Upper lobe of right lung (tissue), 1 donor: ENCODE results near the gene KPNB1. TPM values are rescaled to one million over a fixed set of nuclear protein-coding genes. Genes with fewer than 3 reads are reported as not detected.

ENCODE experiments used
- ATAC-seq: fragments of 200-7000 bp; cut with Tn5 transposase; one replicate; pipeline ENCODE4 v1.9.1; 2020; ENCODE audit warnings: mild to moderate bottlenecking, moderate library complexity
- DNase-seq: peaks from one replicate; pipeline ENCODE4 v3.0.0-alpha.2; 2020
- H3K27ac ChIP-seq: fragments of 200-600 bp; one replicate; pipeline ENCODE4 v1.8.0; 2022
- H3K27me3 ChIP-seq: fragments of 200-600 bp; one replicate; pipeline ENCODE4 v1.8.0; 2022; ENCODE audit warnings: mild to moderate bottlenecking
- H3K36me3 ChIP-seq: fragments of 200-600 bp; one replicate; pipeline ENCODE4 v1.8.0; 2022
- H3K4me1 ChIP-seq: fragments of 200-600 bp; one replicate; pipeline ENCODE4 v1.8.0; 2022
- H3K4me3 ChIP-seq: fragments of 200-600 bp; one replicate; pipeline ENCODE4 v1.8.0; 2022; ENCODE audit warnings: mild to moderate bottlenecking
- H3K9me3 ChIP-seq: fragments of 200-600 bp; one replicate; pipeline ENCODE4 v1.8.0; 2022
- CTCF ChIP-seq: fragments of 200-600 bp; IDR thresholded peaks from one replicate; pipeline ENCODE4 v1.8.0; 2022; ENCODE audit warnings: antibody characterized with exemption
- intact Hi-C: fragments of 100-400 bp; cut with DNase I; formaldehyde crosslinking; loops from one replicate; pipeline ENCODE4 v1.11.0; 2022
- total RNA-seq: library from RNA; stranded (reverse); fragmentation: NEBNext Ultra II Directional; extraction: Animal tissue kit (Norgen Biotek cat#: 25700); gene quantifications from one replicate; pipeline ENCODE4 v1.2.1, GENCODE V29; 2021
- donor health status: DM: no; HTN: yes; CAD: no; lungs with severe emphysema.

Gene KPNB1
- total RNA-seq, 1 donor from 2014 or later = 196 TPM

GRCh38 chr17:47611372-47612350, 38.1 kb upstream of the KPNB1 start:
- H3K27ac ChIP-seq = no peak overlapping the region
- ATAC-seq (no peak), DNase-seq (no peak)
- peaks cover 88% of the 10 kb centered on the region for H3K36me3 ChIP-seq
- H3K9me3 ChIP-seq = no peaks in the 10 kb centered on the region
- H3K27me3 ChIP-seq = no peaks in the 10 kb centered on the region
- no peaks in the 10 kb centered on the region for H3K4me1 ChIP-seq
- no peak overlapping the region for H3K4me3 ChIP-seq
- no peak for TF ChIP-seq CTCF
- intact Hi-C loops = no loop called here

GRCh38 chr17:47615766-47616424, 33.8 kb upstream of the KPNB1 start:
- intact Hi-C loops = no loop called here
- Histone ChIP-seq H3K36me3 (peaks cover 92% of the 10 kb centered on the region), H3K4me3 (no peak overlapping the region), H3K9me3 (no peaks in the 10 kb centered on the region), H3K27ac (no peak overlapping the region), H3K4me1 (no peaks in the 10 kb centered on the region), H3K27me3 (no peaks in the 10 kb centered on the region)
- DNase-seq (no peak), ATAC-seq (peak; percentile 74)
- peak; percentile 71 for TF ChIP-seq CTCF

- DNase-seq (no peak), ATAC-seq (no peak)
- Histone ChIP-seq H3K4me1 (no peaks in the 10 kb centered on the region), H3K27ac (no peak overlapping the region), H3K36me3 (peaks cover 91% of the 10 kb centered on the region), H3K9me3 (no peaks in the 10 kb centered on the region), H3K4me3 (no peak overlapping the region), H3K27me3 (no peaks in the 10 kb centered on the region)
- intact Hi-C loops = no loop called here
- TF ChIP-seq CTCF = no peak
These were observed 31.3 kb upstream of the KPNB1 start for GRCh38 chr17:47618410-47618809.

- DNase-seq (no peak), ATAC-seq (no peak)
- no peaks in the 10 kb centered on the region for H3K9me3 ChIP-seq
- H3K4me1 ChIP-seq = no peaks in the 10 kb centered on the region
- H3K36me3 ChIP-seq = peaks cover 78% of the 10 kb centered on the region
- H3K27me3 ChIP-seq = no peaks in the 10 kb centered on the region
- H3K27ac ChIP-seq = no peak overlapping the region
- intact Hi-C loops = no loop called here
- TF ChIP-seq CTCF = no peak
- no peak overlapping the region for H3K4me3 ChIP-seq
These were observed 29.0 kb upstream of the KPNB1 start for GRCh38 chr17:47620503-47621245.

GRCh38 chr17:47621293-47622179, 28.2 kb upstream of the KPNB1 start:
- Histone ChIP-seq H3K27me3 (no peaks in the 10 kb centered on the region), H3K36me3 (peaks cover 69% of the 10 kb centered on the region), H3K9me3 (no peaks in the 10 kb centered on the region), H3K27ac (no peak overlapping the region), H3K4me1 (no peaks in the 10 kb centered on the region), H3K4me3 (no peak overlapping the region)
- intact Hi-C loops = no loop called here
- peak; percentile 51 for ATAC-seq
- no peak for TF ChIP-seq CTCF
- no peak for DNase-seq
